Transverse colon (tissue), 4 donors: Measurements from ENCODE around the gene HNRNPD. TPM values are rescaled to one million over a fixed set of nuclear protein-coding genes. Genes with fewer than 3 reads are reported as not detected.
"Not testable (repeated sequence)": the region's sequence is repeated elsewhere in the genome, so short reads cannot be mapped to it uniquely, and the experiment has no call there.

Experiments used
- DNase-seq: peaks from one replicate; pipeline ENCODE4 v3.0.0-alpha.2; 2019
- H3K27ac ChIP-seq, 4 donors: fragments of 200-600 bp; sonication (generic); 2 replicates each; pipeline ENCODE4 v1.5.1; 2016 to 2018; ENCODE audit warnings: inconsistent platforms in 4 of 4
- H3K27me3 ChIP-seq: fragments of 200-600 bp; sonication (generic); 2 replicates; pipeline ENCODE4 v1.5.1; 2017; ENCODE audit warnings: inconsistent platforms
- H3K36me3 ChIP-seq, 4 donors: fragments of 200-600 bp; sonication (generic); 2 replicates each; pipeline ENCODE4 v1.5.1; 2017 to 2019; ENCODE audit warnings: inconsistent platforms in 4 of 4
- H3K4me1 ChIP-seq, 4 donors: fragments of 200-600 bp; sonication (generic); 2 replicates each; pipeline ENCODE4 v1.5.1; 2017 to 2020; ENCODE audit warnings: inconsistent platforms in 4 of 4
- H3K4me3 ChIP-seq, 4 donors: fragments of 200-600 bp; sonication (generic); 1 replicate in 1 of 4; 2 replicates in 3 of 4; pipeline versions ENCODE4 v1.5.1 to v1.6.1; 2017 to 2019; ENCODE audit warnings: inconsistent platforms in 4 of 4
- H3K9me3 ChIP-seq, 2 donors: fragments of 200-600 bp; sonication (generic); 2 replicates each; pipeline ENCODE4 v1.5.1; 2017 to 2019; ENCODE audit warnings: inconsistent platforms in 2 of 2
- CTCF ChIP-seq, 5 experiments: fragments of 200-600 bp in 3 of 5; fragments of 450-650 bp in 2 of 5; sonication (generic) in 3 of 5; IDR thresholded peaks; 1 replicate in 2 of 5; 2 replicates in 3 of 5; pipeline ENCODE4 v1.5.1; 2016 to 2017; ENCODE audit warnings: antibody characterized with exemption in 5 of 5, inconsistent platforms in 3 of 5, mild to moderate bottlenecking in 2 of 5, moderate library complexity in 1 of 5
- EP300 ChIP-seq: sonication (generic); formaldehyde crosslinking; IDR thresholded peaks from one replicate; pipeline ENCODE4 v1.6.1; 2017; ENCODE audit warnings: antibody characterized with exemption, low read depth
- POLR2A ChIP-seq: fragments of 450-650 bp; IDR thresholded peaks from one replicate; pipeline ENCODE4 v1.6.1; 2016; ENCODE audit warnings: antibody characterized with exemption, mild to moderate bottlenecking, moderate library complexity
- POLR2AphosphoS5 ChIP-seq, 3 donors: sonication (generic); formaldehyde crosslinking; IDR thresholded peaks; one replicate each; pipeline ENCODE4 v1.6.1; 2016; ENCODE audit warnings: antibody characterized with exemption in 3 of 3
- WGBS, 2 donors: methylation state at CpG; one replicate each; pipeline ENCODE4 v1.1.5; 2018; ENCODE audit warnings: low coverage in 1 of 2; 5-methylcytosine and 5-hydroxymethylcytosine counted together
- in situ Hi-C, 4 donors: fragments of 200-750 bp; cut with MboI; loops; one replicate each; pipeline versions ENCODE4 v1.15.0 to v1.15.1; 2017; ENCODE audit warnings: low sequenced_read_pairs in 3 of 4, low pct_ligation_motif_present in 1 of 4, low pct_unique_long_range_greater_than_20kb in 1 of 4
- intact Hi-C: fragments of 100-400 bp; cut with DNase I; formaldehyde crosslinking; loops from one replicate; pipeline ENCODE4 v1.15.1; 2023; ENCODE audit warnings: low total_unique reads
- total RNA-seq, 4 donors: library from RNA; depleted of rRNA; stranded (reverse); fragments of >200 nt; gene quantifications; one replicate each; pipeline ENCODE4 v1.1.0, GENCODE V29; 2016

HNRNPD gene
- total RNA-seq, 4 donors from 2014 or later: 61.4 to 213 (median 130) TPM

GRCh38 chr4:82372517-82373485 is 990 bp downstream of the HNRNPD start:
- Histone ChIP-seq H3K9me3 (no peaks in the 10 kb centered on the region), H3K36me3 (no peaks in the 10 kb centered on the region), H3K27me3 (no peaks in the 10 kb centered on the region), H3K4me1 (peaks cover 24 to 57% (median 42%) of the 10 kb centered on the region in 4 donors), H3K4me3 (peak overlapping the region; percentile 77 to 97 (median 86)), H3K27ac (peak overlapping the region; percentile 97 to 100 (median 99))
- intact Hi-C loops: loop anchor here (10.0 kb wide), 1 partner anchor 512 kb away; no protein-coding TSS in a partner anchor
- in situ Hi-C loops: loop anchor here in 2 of 4 donors (10.0 kb wide), 2 partner anchors 52 to 62 kb away; partner anchors contain the start of genes ENOPH1 (in 1 of the 2) and HNRNPDL (in 1 of the 2)
- 0% methylated on average over 30 to 37 of the region's 37 CpGs for WGBS, 2 donors
- peak in 2 of 3 donors; percentile 4 to 26 for TF ChIP-seq POLR2AphosphoS5 (IDR thresholded peaks at IDR 0.05)
- no peak for TF ChIP-seq CTCF (IDR thresholded peaks at IDR 0.05)
- DNase-seq: peak; percentile 85

GRCh38 chr4:82371497-82371896 is 2.3 kb downstream of the HNRNPD start:
- WGBS, 2 donors: 1% methylated on average over 8 of the region's 8 CpGs
- in situ Hi-C loops (loop anchor here in 2 of 4 donors (10.0 kb wide), 2 partner anchors 53 to 63 kb away; partner anchors contain the start of genes ENOPH1 (in 1 of the 2) and HNRNPDL (in 1 of the 2)), intact Hi-C loops (loop anchor here (10.0 kb wide), 1 partner anchor 513 kb away; no protein-coding TSS in a partner anchor)
- Histone ChIP-seq H3K27me3 (no peaks in the 10 kb centered on the region), H3K4me3 (peak overlapping the region; percentile 77 to 97 (median 86)), H3K9me3 (no peaks in the 10 kb centered on the region), H3K27ac (peak overlapping the region; percentile 97 to 100 (median 99)), H3K36me3 (peaks cover 0 to 5% (median 0%) of the 10 kb centered on the region in 4 donors), H3K4me1 (peaks cover 28 to 70% (median 52%) of the 10 kb centered on the region in 4 donors)
- no peak for TF ChIP-seq CTCF (IDR thresholded peaks at IDR 0.05)
- TF ChIP-seq EP300: no peak
- TF ChIP-seq POLR2AphosphoS5 (IDR thresholded peaks at IDR 0.05): no peak
- no peak for TF ChIP-seq POLR2A
- DNase-seq: no peak

GRCh38 chr4:82367438-82368097 is 6.2 kb downstream of the HNRNPD start:
- Histone ChIP-seq H3K4me1 (peaks cover 42 to 96% (median 74%) of the 10 kb centered on the region in 4 donors), H3K27ac (no peak overlapping the region), H3K27me3 (no peaks in the 10 kb centered on the region), H3K9me3 (no peaks in the 10 kb centered on the region), H3K4me3 (no peak overlapping the region), H3K36me3 (peaks cover 0 to 5% (median 0%) of the 10 kb centered on the region in 4 donors)
- intact Hi-C loops (no loop called here), in situ Hi-C loops (no loop called here)
- DNase-seq: no peak
- TF ChIP-seq EP300: no peak
- no peak for TF ChIP-seq CTCF (IDR thresholded peaks at IDR 0.05)
- WGBS, 2 donors: 44 to 48% methylated on average over 4 to 5 of the region's 5 CpGs

GRCh38 chr4:82366431-82366830 is 7.4 kb downstream of the HNRNPD start:
- H3K4me1 ChIP-seq: peaks cover 43 to 100% (median 76%) of the 10 kb centered on the region in 4 donors
- H3K9me3 ChIP-seq, H3K4me3 ChIP-seq, H3K27ac ChIP-seq, H3K36me3 ChIP-seq, H3K27me3 ChIP-seq, in situ Hi-C loops, DNase-seq, intact Hi-C loops: not testable (repeated sequence)
- 92 to 94% methylated on average over 8 to 11 of the region's 11 CpGs for WGBS, 2 donors
